BJ (cell line): ENCODE results near the gene NSD1. TPM values are rescaled to one million over a fixed set of nuclear protein-coding genes. Genes with fewer than 3 reads are reported as not detected.

Source experiments
- CTCF ChIA-PET: fragments of 350-600 bp; formaldehyde crosslinking; extraction: SDS; loops from one replicate; lab custom pipeline; 2021; ENCODE audit warnings: antibody characterized with exemption, inconsistent platforms; lab: Yijun Ruan, JAX
- POLR2A ChIA-PET: fragments of 300-600 bp; sonication (Branson Sonifier 250); formaldehyde crosslinking; extraction: SDS; loops from one replicate; lab custom pipeline; 2021; ENCODE audit warnings: antibody characterized with exemption; lab: Charles Lee
- DNase-seq: peaks from one replicate; pipeline ENCODE4 v3.0.0-alpha.2; 2011; ENCODE audit warnings: low read depth
- H3K27me3 ChIP-seq: 2 replicates; pipeline ENCODE4 v1.6.0; 2011; ENCODE audit warnings: low read length; ENCODE audit not compliant: control insufficient read depth, insufficient read depth
- H3K36me3 ChIP-seq: 2 replicates; pipeline ENCODE4 v1.5.1; 2011; ENCODE audit warnings: low read length; ENCODE audit not compliant: control insufficient read depth, insufficient read depth
- H3K4me3 ChIP-seq: 2 replicates; pipeline ENCODE4 v1.5.1; 2011; ENCODE audit warnings: low read depth, mild to moderate bottlenecking, control low read depth, low read length
- polyA plus RNA-seq: library from polyadenylated mRNA; depleted of rRNA; stranded (reverse); fragments of >200 nt; gene quantifications from 2 replicates; pipeline ENCODE4 v1.2.3, GENCODE V29; 2011; rRNA removed
- TF ChIP-seq, protein P1 (sequence below): IDR thresholded peaks from 2 replicates; pipeline ENCODE4 v1.5.1; 2011; ENCODE audit warnings: low read depth, mild to moderate bottlenecking, control low read depth, inconsistent platforms, low read length, moderate library complexity; ENCODE audit not compliant: insufficient read depth

The NSD1 gene
- polyA plus RNA-seq, 1 experiment, result 15.8 TPM

GRCh38 chr5:177344891-177345290 is 211.3 kb downstream of the NSD1 start:
- TF ChIP-seq, protein P1, sequence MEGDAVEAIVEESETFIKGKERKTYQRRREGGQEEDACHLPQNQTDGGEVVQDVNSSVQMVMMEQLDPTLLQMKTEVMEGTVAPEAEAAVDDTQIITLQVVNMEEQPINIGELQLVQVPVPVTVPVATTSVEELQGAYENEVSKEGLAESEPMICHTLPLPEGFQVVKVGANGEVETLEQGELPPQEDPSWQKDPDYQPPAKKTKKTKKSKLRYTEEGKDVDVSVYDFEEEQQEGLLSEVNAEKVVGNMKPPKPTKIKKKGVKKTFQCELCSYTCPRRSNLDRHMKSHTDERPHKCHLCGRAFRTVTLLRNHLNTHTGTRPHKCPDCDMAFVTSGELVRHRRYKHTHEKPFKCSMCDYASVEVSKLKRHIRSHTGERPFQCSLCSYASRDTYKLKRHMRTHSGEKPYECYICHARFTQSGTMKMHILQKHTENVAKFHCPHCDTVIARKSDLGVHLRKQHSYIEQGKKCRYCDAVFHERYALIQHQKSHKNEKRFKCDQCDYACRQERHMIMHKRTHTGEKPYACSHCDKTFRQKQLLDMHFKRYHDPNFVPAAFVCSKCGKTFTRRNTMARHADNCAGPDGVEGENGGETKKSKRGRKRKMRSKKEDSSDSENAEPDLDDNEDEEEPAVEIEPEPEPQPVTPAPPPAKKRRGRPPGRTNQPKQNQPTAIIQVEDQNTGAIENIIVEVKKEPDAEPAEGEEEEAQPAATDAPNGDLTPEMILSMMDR, result no peak
- Histone ChIP-seq H3K36me3 (peaks cover 5% of the 10 kb centered on the region), H3K4me3 (no peak overlapping the region), H3K27me3 (no peaks in the 10 kb centered on the region)
- DNase-seq, result no peak
- ChIA-PET CTCF (interaction anchor here (0.7 kb wide), 1 partner anchor 46 kb away, joined by 3 read pairs; no protein-coding TSS in a partner anchor), POLR2A (no interaction called here)

DNA sequence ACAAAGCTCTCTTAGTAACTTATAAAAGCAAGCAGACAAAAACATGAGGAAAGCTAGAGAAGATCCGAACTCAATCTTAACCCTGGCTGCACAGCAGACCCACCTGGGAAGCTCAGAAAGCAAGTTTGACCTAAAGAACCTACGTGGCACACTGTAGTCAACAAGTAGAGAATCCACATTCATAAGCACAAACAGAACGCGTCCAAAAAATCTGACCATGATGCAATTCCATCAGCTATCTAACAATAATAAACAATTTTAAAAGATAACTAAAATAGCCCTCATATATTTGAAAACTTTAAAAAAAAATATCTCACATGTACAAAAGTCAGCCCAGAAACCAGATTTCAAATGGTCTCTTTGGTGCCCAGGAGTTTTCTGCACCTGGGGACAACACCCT is 213.2 kb downstream of the NSD1 start:
- CTCF ChIA-PET, result interaction anchor here (0.9 to 1.6 kb wide), 2 partner anchors 37 to 44 kb away, joined by 3 to 4 read pairs; no protein-coding TSS in a partner anchor
- Histone ChIP-seq H3K36me3 (peaks cover 5% of the 10 kb centered on the region), H3K27me3 (no peaks in the 10 kb centered on the region), H3K4me3 (no peak overlapping the region)
- TF ChIP-seq, protein P1, result no peak
- POLR2A ChIA-PET, result interaction anchor here (0.5 kb wide), 1 partner anchor 17 kb away, joined by 15 read pairs; no protein-coding TSS in a partner anchor
- no peak for DNase-seq

GRCh38 chr5:177347699-177348098 is 214.1 kb downstream of the NSD1 start:
- Histone ChIP-seq H3K27me3 (no peaks in the 10 kb centered on the region), H3K4me3 (no peak overlapping the region), H3K36me3 (peaks cover 5% of the 10 kb centered on the region)
- ChIA-PET POLR2A (no interaction called here), CTCF (interaction anchor here (1.6 kb wide), 1 partner anchor 43 kb away, joined by 4 read pairs; no protein-coding TSS in a partner anchor)
- no peak for DNase-seq
- TF ChIP-seq, protein P1, result no peak

GRCh38 chr5:177349362-177349647 is 215.7 kb downstream of the NSD1 start:
- ChIA-PET CTCF (interaction anchor here (0.7 kb wide), 1 partner anchor 18 kb away, joined by 3 read pairs; no protein-coding TSS in a partner anchor), POLR2A (no interaction called here)
- TF ChIP-seq, protein P1, result no peak
- no peak overlapping the region for H3K4me3 ChIP-seq
- no peak for DNase-seq
- peaks cover 5% of the 10 kb centered on the region for H3K36me3 ChIP-seq
- no peaks in the 10 kb centered on the region for H3K27me3 ChIP-seq

DNA sequence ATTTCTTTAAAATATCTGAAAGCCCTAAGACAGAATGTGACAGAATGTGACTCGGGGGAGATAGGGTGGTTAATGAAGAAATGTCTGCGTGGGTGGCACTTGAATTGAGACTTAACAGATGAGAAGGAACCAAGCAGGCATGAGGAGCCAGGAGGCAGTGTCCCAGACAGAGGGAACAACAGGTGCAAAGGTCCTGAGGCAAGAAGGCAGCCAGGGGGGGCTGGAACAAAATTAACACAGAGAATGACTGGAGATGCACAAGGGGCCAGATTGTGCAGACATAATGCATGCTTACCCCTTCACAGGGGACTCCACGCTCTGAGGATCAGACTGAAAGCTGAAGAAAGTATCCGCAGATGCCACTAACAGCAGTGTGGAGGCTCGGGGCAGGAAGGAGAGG is 216.2 kb downstream of the NSD1 start:
- peak overlapping the region; percentile 98; the same call in 1 of the 2 replicates for H3K4me3 ChIP-seq
- H3K27me3 ChIP-seq, result no peaks in the 10 kb centered on the region
- CTCF ChIA-PET, result interaction anchor here (0.6 to 1.2 kb wide), 3 partner anchors 13 to 103 kb away, joined by 3 to 4 read pairs (median 3); no protein-coding TSS in a partner anchor
- no peak for DNase-seq
- TF ChIP-seq, protein P1, result no peak
- POLR2A ChIA-PET, result no interaction called here
- H3K36me3 ChIP-seq, result peaks cover 5% of the 10 kb centered on the region

Other genes starting within 250 kb of the NSD1 start
- not detected in 2 replicates for gene HK3, start 234.4 kb upstream of the NSD1 start, polyA plus RNA-seq
- 14.1 and 20.1 TPM in 2 replicates for gene UIMC1, start 127.0 kb upstream of the NSD1 start, polyA plus RNA-seq
- gene ZNF346, start 111.1 kb upstream of the NSD1 start, polyA plus RNA-seq, result 14.4 and 16.8 TPM in 2 replicates
- 0.10 and 0.12 TPM in 2 replicates for gene FGFR4, start 46.9 kb upstream of the NSD1 start, polyA plus RNA-seq
- 39.7 and 54.7 TPM in 2 replicates for gene RAB24, start 169.9 kb downstream of the NSD1 start, polyA plus RNA-seq
- gene PRELID1, start 170.0 kb downstream of the NSD1 start, polyA plus RNA-seq, result 182 and 245 TPM in 2 replicates
- 11.8 and 18.1 TPM in 2 replicates for gene MXD3, start 178.1 kb downstream of the NSD1 start, polyA plus RNA-seq
- 228 and 248 TPM in 2 replicates for gene LMAN2, start 217.9 kb downstream of the NSD1 start, polyA plus RNA-seq
- gene RGS14, start 224.2 kb downstream of the NSD1 start, polyA plus RNA-seq, result 4.1 and 6.0 TPM in 2 replicates